ENCODE measurements around the gene JPH3.
A peak's percentile ranks its signal among the peaks of the same experiment; 100 is the strongest.

JPH3 gene

DNA sequence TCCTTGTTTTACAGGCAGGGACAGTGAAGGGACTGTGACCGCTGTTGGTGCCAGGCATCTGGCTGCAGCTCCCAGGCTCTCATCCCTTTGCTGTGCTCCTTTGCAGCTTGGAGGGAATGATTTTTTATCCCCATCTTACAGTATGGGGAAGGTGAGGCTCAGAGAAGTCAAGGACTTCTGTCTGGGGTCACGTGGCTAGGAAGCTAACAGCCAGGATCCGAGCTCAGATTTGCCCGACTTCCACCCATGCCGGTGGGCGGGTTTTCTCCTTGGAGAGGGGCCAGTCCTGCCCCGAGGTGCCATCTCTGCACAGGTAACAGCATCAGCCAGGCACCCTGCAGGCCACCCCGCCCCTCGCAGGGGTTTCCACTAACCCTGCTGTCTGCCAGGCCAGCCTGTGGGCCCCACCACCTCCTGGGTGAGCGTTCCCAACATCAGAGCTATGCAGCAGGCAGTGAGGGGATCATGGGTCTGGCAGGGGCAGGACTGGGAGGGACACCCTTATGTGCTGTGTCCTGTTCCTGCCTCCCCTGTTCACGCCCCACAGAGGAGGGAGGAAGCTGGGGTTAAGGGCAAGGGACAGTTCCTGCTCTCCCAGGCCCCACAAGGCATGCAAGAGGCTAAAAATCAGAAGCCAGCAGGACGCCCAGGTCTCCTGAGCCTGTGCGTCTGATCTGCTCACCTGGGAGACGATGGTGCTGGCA, 25.4 kb downstream of the JPH3 start:
- DNase-seq = no peak

DNA sequence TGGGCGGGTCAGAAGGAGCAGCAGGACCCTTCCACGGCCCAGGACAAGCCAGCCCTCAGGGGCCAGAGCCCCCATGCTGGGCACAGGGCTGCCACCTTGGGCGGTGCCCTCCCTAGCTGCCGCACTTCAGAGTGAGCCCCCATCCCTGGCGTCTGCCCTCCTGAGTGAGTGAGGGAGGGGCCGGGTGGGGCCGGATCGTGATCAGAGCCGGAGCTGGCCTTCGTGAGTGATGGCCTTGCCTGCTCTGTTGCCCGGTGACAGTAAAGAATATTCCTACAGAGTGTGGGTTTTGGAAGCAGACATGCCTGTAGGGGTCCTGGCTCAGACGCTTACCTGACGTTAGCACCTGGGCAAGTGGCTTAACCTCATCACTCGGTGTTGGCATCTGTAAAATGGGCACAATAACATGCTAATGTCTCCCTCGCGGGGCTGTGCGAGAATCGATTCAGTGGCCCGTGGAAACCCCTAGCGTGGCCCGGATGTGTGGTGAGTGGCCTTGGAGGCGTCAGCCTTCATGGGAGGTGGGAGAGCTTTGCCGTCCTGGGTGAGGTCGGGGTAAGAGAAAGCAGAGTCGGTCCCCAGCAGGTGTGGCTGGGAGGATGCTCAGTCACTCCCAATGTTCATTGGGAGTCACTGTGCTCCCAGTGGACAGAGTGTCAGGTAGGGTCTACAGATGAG, 26.1 kb downstream of the JPH3 start:
- no peak for DNase-seq

DNA sequence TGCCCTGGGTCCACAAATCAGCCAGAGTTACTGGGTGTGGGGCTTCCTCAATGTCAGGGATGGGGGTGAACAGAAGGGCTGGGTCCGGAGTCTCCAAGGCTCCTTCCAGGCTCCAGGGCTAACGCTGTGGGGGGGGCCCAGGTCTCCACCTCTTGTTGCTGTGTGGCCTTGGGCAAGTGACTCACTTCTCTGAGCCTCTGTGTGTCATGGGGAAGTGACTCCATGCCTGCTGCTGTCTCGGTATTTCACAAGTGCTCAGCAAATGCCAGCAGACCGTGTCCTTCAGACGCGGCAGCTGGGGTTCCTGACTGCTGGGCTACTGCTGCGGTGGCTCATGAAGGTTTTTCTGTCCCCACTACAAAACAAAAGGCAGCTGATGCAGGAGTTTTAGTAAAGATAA, 26.6 kb downstream of the JPH3 start:
- DNase-seq = no peak

DNA sequence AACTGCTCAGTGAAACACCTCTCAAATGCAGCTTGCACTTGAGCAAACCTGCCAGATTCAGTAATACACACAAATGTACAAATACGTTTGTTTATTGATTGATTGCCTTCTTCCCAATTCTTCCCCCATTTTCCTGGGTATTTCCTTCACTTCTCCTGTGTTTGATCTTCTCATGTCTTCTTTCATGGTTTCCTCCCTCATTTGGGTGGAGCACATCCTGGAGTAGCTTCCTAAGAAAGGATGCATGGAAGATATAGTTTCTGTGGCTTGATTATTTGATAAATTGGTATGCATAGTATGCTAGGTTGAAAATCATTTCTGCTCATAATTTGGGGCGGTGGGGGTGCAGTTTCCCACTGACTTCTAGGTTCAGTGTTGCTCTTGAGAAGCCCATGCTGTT, 28.8 kb downstream of the JPH3 start:
- no peak for DNase-seq

DNA sequence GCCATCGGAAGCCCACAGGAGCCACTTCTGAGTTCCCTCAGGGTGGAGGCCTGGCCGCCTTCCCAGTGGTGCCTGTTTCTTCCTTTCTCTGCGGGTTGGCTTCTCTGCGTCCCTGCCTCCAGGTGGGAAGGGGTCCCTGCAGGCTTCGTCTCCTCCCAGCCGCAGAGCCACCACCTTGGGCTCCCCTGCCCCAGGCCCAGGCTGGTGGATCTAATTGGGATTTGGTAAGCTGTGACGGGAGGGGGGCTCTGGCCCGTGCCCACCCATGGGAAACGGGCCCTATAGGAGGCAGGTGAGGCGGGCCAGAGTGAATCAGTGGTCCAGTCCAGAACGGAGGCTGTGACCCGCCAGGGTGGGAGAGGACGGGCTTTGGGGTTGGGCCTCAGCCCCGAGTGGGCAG, 32.1 kb downstream of the JPH3 start:
- no peak for DNase-seq

DNA sequence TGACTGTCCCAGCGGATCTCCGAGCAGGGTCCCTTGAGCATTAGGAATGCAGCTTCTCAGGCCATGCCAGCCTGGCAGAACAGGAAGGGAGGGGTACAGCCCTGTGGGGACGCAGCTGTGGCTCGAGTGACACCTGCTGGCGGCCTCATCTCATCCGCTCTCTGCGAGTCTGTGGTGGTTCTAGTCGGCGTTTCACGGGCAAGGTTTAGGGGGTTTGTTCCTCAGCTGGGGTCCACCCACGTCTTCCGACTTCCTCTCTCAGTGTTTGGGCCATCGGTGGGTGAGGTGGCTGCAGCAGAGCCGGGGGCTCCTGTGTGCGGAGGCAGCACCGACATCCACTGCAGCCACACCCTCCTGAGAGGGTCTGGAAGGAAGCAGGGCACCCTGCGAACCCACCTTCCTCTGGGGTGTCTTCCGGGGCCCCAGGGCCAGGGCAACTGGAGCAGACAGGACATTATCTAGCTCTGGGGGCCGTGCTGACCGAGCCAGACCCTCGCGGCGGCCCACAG, 33.3 kb downstream of the JPH3 start:
- peak; percentile 72 for DNase-seq

DNA sequence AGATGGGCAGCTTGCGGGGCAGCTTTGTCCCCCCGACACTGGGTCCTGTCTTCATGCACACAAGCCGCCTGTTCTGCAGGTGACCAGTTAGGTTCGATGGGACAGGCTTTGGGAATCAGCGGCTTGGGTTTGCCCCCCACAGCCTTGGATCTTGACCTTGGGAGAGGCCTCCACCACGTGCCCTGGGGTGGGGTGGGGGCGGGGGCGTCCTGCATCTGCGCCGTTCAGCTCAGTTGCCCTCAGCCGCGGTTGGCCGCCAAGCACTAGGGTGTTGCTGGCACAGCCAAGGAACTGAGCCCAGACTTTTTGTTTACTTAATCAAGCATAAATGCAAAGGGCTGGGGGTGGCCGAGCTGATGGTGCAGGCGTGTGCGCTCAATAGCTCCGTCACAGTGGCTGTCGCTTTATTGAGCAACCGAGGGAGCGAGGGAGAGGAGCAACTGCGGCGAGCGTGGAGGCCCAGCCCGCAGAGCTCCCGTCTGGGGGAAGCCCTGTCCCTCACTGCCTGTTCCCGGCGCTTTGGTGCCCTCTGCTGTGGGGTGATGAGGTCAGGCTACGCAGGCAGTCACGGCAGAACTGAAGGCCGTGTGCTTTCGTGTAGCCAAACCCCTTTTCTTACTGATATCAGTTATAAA, 33.9 kb downstream of the JPH3 start:
- peak; percentile 84 for DNase-seq

DNA sequence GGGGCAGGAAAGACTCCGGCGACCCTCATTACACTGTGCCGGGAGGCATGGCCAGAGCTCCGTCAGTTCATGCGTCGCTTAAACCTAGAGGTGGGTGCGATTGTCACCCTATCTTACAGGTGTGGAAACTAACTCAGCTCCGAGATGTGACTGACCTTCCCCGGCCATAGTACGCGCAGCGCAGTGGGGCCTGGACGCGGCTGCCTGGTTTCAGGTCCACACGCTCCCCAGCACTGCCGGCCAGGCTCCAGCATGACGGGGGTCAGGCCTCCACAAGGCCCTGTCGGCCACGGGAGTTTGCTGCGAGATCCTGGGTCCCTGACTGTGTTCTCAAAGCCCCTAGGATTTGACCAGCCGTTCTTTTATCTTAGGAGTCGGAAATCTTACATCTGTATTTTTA, 34.4 kb downstream of the JPH3 start:
- no peak for DNase-seq

DNA sequence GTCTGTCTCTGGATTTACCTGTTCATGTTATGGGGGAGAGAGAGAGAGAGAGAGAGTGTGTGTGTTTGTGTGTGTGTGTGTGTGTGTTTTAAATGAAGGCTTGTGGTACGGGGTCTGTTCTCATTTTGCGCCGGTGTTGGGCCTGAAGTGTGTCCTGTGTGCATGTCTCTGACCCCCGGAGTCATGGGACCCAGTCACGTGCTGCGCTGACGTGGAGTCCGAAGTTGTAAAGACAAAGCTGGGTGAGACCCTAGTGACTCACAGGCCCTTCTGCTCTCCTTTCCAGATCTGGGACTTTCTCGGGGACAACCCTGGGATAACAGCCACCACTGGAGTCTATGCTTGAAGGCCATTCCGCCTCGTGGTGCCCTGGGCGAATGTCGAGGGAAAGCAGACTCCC, 35.0 kb downstream of the JPH3 start:
- DNase-seq = no peak

DNA sequence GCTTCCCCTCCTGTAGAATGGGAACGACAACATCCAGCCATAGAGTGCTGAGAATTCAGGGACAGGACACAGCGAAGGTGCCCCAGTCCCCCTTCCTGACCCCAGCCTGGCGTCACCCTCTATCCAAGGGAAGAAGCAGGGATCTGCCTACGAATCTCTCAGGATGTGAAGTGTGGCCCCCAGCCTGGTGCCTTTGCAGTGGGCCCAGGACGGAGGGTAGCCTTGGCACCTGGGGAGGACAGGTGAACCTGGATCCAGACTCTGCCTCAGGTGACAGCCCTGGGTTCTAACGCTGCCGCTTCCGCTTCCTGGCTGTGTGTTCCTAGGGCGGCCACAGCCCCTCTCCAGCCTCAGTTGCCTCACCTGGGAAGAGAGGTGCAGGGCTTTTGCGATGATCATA, 36.4 kb downstream of the JPH3 start:
- no peak for DNase-seq

DNA sequence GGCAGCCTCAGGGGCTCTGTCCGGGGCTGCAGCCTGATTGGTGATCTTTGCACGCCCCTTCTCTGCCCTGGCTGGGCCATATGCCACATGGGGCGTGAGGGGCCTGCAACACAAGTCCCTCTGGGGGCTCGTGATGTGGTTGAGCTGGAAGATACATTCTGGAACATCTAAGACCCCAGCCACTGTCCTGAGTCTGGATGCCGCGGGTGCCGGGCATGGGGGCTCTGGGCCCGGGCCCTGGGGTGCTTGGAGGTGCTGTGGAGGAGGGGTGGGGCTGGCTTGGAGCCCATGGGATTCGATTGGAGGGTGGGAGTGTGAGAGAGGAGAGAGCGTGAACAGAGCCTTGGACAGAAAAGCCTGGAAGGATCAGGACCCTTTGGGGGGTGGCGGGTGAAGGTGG, 39.4 kb downstream of the JPH3 start:
- DNase-seq = no peak

DNA sequence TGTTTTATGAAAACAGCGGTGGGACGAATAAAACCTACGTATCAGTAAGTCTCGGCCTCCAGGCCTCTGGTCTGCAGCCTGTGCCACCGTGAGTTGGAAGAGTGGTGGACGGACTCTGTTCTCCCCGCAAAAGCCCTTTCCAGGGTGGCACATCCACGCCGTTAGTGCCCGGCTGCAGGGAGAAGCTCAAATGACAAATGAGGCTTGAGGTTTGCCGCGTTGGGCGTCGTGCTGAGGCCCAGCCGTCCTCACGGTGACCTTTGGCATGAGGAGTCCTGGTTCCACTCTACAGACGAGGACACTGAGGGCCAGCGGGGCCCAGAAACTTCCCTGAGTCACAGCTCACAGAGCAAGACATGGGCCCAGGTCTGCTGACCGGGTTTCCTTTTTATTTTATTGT, 40.2 kb downstream of the JPH3 start:
- DNase-seq = no peak

DNA sequence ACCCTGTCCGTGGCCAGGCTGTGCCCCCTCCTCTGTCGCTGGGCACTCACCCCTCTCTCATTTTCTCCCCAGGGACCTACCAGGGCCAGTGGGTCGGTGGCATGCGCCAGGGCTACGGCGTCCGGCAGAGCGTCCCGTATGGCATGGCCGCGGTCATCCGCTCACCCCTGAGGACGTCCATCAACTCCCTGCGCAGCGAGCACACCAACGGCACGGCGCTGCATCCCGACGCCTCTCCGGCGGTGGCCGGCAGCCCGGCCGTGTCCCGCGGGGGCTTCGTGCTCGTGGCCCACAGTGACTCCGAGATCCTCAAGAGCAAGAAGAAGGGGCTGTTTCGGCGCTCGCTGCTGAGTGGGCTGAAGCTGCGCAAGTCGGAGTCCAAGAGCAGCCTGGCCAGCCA, 41.9 kb downstream of the JPH3 start:
- DNase-seq = no peak

DNA sequence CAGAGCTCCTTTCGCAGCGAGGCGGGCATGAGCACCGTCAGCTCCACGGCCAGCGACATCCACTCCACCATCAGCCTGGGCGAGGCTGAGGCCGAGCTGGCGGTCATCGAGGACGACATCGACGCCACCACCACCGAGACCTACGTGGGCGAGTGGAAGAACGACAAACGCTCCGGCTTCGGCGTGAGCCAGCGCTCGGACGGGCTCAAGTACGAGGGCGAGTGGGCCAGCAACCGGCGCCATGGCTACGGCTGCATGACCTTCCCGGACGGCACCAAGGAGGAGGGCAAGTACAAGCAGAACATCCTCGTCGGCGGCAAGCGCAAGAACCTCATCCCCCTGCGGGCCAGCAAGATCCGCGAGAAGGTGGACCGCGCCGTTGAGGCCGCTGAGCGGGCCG, 42.3 kb downstream of the JPH3 start:
- no peak for DNase-seq

DNA sequence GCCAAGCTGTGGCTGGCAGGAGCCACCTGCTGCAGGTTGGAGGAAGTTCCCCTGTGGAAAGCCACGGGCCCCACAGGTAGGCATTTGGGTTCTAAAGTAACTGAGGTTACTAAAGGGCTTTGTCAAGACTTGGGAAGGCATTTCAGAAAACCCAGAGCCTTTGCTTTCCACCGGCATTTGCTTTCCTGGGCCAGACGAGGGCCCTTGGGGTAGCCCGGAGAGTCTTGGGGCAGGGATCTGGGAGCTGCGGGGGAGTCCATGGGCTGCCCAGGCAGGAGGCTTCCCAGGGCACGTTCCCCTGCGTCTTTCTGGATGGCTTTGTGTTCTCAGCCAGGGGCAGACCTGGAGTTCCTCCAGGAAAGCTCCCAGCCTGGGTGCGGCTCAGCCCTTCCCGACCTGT, 43.5 kb downstream of the JPH3 start:
- DNase-seq = no peak

DNA sequence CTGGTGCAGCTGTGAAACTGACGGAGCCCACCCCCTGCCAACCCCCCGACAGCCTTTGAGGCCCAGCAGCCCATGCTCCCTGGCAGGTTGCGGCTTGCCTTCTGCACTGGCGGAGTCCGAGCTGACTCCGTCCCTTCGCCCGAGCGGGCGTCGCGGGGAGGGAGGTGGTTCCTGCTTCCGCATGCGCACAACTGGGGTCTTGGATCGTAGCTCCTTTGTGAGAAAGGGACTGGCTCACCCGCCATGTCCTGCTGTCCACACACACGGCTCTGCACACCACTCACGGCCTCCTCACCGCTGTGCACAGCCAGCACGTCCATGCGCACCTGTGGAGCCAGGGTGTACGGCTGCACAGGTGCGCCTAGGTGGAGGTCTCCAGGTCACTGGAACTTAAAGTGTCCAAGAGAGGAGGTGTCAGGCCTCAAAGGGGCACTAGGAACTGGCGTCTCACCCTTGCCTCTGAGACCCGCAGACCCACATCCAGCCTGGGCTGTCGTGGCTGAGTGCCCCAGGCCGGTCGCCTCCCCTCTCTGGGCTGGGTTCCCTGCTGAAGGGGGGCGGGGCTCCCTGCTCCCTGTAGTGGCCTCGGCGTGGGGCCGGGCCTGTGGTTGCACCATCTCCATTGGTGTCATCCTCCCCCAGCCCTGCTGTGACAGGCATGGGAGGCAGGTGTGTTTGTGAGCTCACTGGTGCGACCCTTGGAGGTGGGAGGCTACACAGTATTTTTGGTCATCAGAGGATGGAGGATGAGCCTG, 45.3 kb downstream of the JPH3 start:
- no peak for DNase-seq

DNA sequence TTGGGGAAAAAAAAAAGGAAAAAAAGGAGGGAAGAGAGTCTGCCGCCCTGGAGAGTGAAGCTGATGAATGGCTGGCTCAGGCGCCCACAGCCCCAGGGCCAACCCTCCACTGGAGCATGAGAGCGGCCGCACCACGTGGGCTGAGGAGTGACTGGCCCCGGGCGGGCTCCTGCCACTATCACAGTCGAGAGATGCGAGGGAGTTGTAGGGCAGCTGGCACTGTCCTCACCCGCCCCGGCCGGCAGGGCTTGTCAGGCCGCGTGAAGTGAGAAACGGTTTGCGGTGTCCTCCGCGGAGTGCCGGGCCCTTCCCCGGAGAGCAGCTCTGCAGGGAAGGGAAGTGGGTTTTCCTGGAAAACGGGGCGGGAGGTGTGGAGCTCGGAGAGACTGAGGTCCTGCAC, 45.9 kb downstream of the JPH3 start:
- DNase-seq = no peak

DNA sequence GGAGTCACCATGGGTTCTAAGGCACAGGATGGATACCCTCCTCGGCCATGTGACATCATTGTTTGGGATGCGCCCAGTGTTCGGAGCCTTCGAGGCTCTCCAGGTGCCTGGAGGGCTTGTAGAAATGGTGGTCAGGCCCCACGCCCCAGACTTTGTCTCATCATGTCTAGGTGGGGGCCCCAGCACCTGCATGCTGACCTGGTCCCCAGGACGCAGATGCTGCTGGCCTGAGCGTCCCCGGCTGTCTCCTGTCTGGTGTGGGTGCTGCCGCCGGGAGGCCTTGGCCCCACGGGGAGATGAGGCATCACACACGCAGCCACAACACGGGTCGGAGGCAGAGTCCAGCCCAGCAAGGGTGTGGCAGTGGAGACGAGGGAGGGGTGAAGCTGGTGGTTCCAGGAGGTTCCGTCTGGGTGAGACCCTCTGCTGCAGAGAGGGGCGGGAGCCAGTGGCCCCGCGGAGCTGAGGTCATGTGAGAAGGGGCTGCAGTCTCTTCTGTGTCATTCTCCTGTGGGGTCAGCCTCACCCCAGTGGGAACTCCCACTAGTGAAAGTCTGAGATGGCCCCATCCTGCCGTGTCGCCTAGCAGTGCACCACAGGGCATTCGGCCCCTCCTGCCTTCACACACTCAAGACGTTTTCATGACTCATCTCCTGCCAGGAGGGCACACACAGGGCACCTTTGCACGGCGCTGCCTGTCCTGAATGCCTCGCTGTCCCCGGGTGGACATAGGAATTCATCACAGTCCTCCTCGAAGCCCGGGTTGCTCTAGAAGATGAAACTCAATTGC, 46.6 kb downstream of the JPH3 start:
- DNase-seq = no peak

DNA sequence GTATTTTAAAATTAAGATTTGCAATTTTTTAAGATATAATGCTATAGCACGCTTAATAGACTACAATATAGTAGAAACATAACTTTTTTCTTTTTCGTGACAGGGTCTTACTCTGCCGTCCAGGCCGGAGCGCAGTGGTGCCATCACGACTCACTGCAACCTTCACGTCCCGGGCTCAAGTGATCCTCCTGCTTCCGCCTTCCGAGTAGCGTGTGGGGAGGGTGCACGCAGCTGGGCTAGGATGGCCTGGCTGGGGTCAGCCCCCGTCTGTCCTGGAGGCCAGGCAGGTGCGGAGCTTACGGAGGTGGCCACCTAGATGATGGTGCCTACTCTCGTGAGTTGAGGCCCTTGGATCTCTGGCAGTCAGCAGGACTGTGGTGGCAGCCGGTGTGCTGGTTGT, 50.1 kb downstream of the JPH3 start:
- no peak for DNase-seq

DNA sequence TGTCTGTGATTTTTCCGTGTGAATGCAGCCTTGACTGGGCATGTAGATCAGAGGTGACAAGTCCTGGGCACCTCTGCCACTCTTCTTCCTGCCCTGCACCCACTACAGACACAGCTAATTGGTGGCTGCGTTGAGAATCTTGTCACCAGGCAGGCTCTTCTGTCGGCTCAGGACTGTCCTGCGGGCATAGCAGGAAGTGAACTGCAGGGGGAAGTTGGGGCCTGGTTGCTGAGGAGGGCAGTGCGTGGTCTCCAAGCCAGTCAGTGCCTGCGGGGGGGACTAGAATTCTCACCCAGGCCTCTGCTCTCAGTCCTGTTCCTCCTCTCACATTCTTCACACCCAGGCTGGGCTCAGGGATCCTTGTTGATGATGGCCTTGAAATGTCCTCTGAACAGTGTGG, 50.5 kb downstream of the JPH3 start:
- DNase-seq = no peak

DNA sequence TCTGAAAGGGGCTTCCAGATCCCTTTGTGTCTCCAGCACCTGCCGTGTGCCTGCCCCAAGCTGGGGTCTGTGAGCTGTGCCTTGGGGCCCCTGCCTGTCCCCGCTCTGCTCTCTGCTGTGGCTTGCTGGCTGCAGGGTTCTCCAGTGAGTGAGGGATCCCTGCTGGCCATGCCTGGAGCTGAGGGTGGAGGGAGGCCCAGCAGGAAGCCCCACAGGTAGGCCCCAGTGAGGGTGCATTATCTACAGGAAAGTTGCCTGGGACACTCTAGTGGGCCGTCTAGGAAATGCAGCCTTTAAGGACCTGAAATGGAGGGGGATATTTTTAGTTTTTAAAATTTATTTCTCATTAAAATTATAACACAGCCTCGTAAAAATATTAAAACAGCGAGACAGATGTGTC, 50.9 kb downstream of the JPH3 start:
- DNase-seq = no peak

DNA sequence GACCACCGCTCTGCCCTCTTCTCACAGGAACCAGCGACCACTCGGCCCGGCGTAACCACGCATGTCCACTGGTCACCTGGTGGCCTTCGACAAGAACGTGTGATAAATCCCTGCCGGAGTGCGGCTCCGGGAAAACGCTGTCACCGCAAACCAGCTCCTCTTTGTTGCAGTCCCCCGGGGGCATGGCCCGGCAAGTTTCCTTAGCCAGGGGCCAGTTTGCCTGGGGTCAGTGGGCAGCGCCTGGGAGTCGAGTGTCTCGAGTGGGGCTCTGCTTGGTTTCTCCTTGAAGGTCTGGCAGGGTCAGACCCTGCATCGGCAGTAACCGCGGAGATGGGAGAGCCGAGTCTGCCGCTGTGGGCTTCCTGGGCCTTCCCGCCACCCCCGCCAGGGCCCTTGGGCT, 52.5 kb downstream of the JPH3 start:
- no peak for DNase-seq

DNA sequence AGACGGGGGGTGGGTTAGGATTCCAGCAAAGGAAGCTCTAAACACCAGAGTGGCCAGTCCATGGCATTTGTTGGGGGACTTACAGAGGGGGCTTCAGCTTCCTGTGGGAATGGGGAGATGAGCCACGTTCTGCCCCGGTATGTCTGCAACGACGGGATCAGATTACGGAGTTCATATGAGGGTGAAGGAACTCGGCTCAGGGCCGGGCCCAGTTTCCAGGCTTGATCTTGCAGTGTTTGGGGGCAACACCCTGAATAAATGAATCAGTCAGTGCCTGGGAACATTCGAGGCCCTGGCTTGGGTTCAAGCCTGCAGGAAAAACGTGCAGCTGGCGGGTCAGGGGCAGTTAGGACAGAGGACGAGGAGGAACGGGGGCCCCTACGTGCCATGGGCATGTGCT, 54.0 kb downstream of the JPH3 start:
- no peak for DNase-seq

Data from activated naive CD4-positive, alpha-beta T cell treated with Interleukin-2 at 50 U/mL for 16 hours (primary cell).